Stimulated activated naive CD8-positive, alpha-beta T cell treated with anti-CD3 and anti-CD28 coated beads, Interleukin-15, amount 100 ng/mL, for 72 hours (primary cell): Measurements from ENCODE around the gene GDPD3.
"Not testable (repeated sequence)": the region's sequence is repeated elsewhere in the genome, so short reads cannot be mapped to it uniquely, and the experiment has no call there.

Experiments
- ATAC-seq: fragments of 150-1000 bp; cut with Tn5 transposase; 2 replicates; pipeline ENCODE4 v1.10.0; 2021; ENCODE audit warnings: mild to moderate bottlenecking, moderate library complexity
- DNase-seq, 2 donors: peaks; one replicate each; pipeline ENCODE4 v3.0.0; 2021 to 2022
- H3K27ac Mint-ChIP-seq, 2 donors: one replicate each; pipeline ENCODE4 v1.8.0; 2022; ENCODE audit warnings: mild to moderate bottlenecking in 2 of 2, mixed read lengths in 2 of 2, moderate library complexity in 2 of 2
- H3K27me3 Mint-ChIP-seq: one replicate; pipeline ENCODE4 v1.8.0; 2022; ENCODE audit warnings: mixed read lengths
- H3K4me1 Mint-ChIP-seq: one replicate; pipeline ENCODE4 v1.8.0; 2022; ENCODE audit warnings: mild to moderate bottlenecking, mixed read lengths
- H3K4me3 Mint-ChIP-seq, 2 donors: one replicate each; pipeline ENCODE4 v1.8.0; 2022; ENCODE audit warnings: mild to moderate bottlenecking in 2 of 2, mixed read lengths in 2 of 2, moderate library complexity in 1 of 2
- H3K9me3 Mint-ChIP-seq, 2 donors: one replicate each; pipeline ENCODE4 v1.8.0; 2022; ENCODE audit warnings: mixed read lengths in 2 of 2

The GDPD3 gene

DNA sequence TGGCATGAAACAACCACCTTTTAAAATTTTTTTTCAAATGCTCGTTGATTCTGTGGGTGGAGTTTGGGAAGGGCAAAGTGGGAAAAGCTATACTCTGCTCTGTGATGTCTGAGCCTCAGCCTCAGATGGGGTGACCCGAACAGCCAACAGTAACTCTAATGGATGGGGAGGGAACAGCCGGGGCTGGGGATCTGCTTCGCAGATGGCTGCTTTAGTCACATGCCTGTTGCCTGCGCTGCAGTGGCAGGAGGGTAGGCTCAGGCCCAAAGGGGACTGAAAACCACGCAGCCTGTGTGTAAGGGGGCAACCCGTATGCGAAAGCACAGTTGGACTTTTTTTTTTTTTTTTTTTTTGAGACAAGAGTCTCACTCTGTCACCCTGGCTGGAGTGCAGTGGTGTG is 24.6 kb upstream of the GDPD3 start:
- DNase-seq: no peak
- H3K4me3 Mint-ChIP-seq: no peak overlapping the region
- no peaks in the 10 kb centered on the region for H3K9me3 Mint-ChIP-seq
- no peak overlapping the region for H3K27ac Mint-ChIP-seq
- H3K4me1 Mint-ChIP-seq: peaks cover 26% of the 10 kb centered on the region
- H3K27me3 Mint-ChIP-seq: no peaks in the 10 kb centered on the region
- no peak for ATAC-seq

DNA sequence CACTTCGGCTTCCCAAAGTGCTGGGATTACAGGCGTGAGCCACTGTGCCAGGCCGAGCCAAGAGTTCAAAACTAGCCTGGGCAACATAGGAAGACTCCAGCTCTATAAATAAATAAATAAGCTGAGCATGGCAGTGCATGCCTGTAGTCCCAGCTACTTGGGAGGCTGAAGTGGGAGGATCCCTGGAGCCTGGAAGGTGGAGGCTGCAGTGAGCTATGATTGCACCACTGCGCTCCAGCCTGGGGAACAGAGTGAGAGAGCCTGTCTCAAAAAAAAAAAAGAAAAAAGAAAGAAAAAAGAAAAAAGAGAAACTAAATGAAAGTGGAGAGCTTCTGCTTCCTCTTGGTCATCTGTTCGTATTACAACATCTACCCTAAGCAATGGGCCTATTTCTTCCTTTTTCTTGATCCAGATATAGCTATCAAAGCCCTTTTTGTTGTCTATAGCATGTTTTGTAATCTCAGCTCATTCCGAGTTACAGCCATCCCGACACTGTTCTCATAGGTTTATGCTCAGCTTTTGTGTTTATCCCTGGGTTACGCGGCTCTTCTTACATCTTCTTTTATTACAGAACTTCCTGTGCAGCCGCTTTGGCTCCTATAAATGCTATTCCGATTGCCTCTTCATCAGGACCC is 23.8 kb upstream of the GDPD3 start:
- no peak overlapping the region for H3K27ac Mint-ChIP-seq
- no peaks in the 10 kb centered on the region for H3K9me3 Mint-ChIP-seq
- DNase-seq: no peak
- peaks cover 22% of the 10 kb centered on the region for H3K4me1 Mint-ChIP-seq
- no peak overlapping the region for H3K4me3 Mint-ChIP-seq
- H3K27me3 Mint-ChIP-seq: no peaks in the 10 kb centered on the region
- ATAC-seq: no peak

- no peak for ATAC-seq
- Mint-ChIP-seq H3K4me3 (no peak overlapping the region), H3K27me3 (no peaks in the 10 kb centered on the region), H3K27ac (no peak overlapping the region), H3K4me1 (no peaks in the 10 kb centered on the region), H3K9me3 (no peaks in the 10 kb centered on the region)
- DNase-seq: no peak
These were observed 19.3 kb upstream of the GDPD3 start for GRCh38 chr16:30132591-30132990.

- DNase-seq (no peak), ATAC-seq (no peak)
- no peak overlapping the region for H3K27ac Mint-ChIP-seq
- H3K9me3 Mint-ChIP-seq: no peaks in the 10 kb centered on the region
- no peaks in the 10 kb centered on the region for H3K4me1 Mint-ChIP-seq
- H3K27me3 Mint-ChIP-seq: no peaks in the 10 kb centered on the region
- H3K4me3 Mint-ChIP-seq: no peak overlapping the region
These were observed 18.6 kb upstream of the GDPD3 start for GRCh38 chr16:30131869-30132475.

DNA sequence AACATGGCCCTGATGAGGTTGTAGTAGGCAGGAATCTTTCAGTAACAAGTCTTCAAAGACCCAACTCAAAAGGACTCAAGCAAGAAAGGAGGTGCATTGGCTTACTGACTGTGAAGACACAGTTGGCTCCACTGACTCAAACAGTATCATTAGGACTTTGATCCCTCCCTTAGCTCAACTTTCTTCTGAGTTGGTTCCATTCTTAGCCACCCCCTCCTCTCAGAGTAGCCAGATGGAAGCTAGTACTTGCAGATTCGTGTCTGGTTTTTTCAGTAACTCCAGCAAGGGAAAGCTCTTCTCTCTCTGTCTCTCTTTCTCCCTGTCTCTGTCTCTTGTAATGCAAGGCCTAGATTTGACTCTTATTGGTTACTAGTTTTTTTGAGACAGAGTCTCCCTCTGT is 14.7 kb upstream of the GDPD3 start:
- ATAC-seq: no peak
- H3K27ac Mint-ChIP-seq: no peak overlapping the region
- DNase-seq: no peak
- no peaks in the 10 kb centered on the region for H3K9me3 Mint-ChIP-seq
- H3K4me3 Mint-ChIP-seq: no peak overlapping the region
- H3K4me1 Mint-ChIP-seq: peaks cover 7% of the 10 kb centered on the region
- H3K27me3 Mint-ChIP-seq: no peaks in the 10 kb centered on the region

DNA sequence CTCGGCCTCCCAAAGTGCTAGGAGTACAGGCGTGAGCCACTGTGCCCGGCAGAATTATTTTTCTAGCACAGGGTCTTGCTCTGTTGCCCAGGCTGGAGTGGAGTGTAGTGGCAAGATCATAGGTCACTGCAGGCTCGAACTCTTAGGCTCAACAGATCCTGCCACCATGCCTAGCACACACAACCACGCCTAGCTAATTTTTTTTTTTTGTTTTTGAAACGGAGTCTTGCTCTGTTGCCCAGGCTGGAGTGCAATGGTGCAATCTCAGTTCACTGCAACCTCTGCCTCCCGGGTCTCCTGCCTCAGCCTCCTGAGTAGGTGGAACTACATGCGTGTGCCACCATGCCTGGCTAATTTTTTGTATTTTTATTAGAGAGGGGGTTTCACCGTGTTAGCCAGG is 12.4 kb upstream of the GDPD3 start:
- H3K27me3 Mint-ChIP-seq, H3K27ac Mint-ChIP-seq, H3K9me3 Mint-ChIP-seq, H3K4me3 Mint-ChIP-seq, DNase-seq, ATAC-seq: not testable (repeated sequence)
- H3K4me1 Mint-ChIP-seq: peaks cover 28% of the 10 kb centered on the region

DNA sequence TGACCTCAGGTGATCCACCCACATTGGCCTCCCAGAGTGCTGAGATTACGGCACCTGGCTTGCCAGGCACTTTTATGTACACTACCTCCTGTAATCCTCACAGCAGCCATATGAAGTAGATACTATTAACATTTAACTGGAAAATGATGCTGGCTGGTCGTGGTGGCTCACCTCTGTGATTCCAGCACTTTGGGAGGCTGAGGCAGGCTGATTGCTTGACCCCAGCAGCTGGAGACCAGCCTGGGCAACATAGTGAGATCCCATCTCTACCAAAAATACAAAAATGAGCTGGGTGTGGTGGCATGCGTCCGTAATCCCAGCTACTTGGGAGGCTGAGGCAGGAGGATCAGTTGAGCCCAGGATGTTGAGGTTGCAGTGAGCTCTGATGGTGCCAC is 11.6 kb upstream of the GDPD3 start:
- no peaks in the 10 kb centered on the region for H3K9me3 Mint-ChIP-seq
- H3K4me1 Mint-ChIP-seq: peaks cover 35% of the 10 kb centered on the region

DNA sequence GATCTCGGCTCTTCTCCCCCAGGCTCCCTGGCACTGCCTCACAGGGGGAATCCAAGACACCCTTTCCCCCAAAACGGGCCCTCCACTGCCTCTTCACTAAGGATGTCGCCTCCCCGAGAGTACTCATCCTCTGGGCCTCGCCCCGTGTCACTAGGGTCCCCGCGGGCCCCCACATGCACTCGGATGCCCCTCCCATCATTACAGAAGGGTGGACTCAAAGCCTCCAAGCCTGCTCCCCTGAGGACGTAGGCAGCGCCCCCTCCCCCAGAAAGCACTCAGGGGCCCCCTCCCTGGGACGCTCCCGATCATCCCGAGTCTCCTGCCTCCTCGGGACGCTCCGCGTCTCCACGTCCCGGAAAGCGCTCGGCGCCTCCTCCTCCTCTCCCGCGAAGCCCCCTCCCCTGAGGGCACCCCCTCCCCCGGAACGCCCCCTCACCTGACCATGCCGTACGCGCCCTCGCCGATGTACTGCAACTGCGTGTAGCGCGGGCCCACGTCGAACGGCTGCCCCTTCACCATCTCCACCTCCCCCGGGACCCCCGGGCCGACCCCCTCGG is 9.3 kb upstream of the GDPD3 start:
- Mint-ChIP-seq H3K9me3 (no peaks in the 10 kb centered on the region), H3K4me1 (peaks cover 43% of the 10 kb centered on the region), H3K4me3 (peak overlapping the region; percentile 90 to 91), H3K27ac (peak overlapping the region; percentile 93 to 97), H3K27me3 (no peaks in the 10 kb centered on the region)
- ATAC-seq (peak; percentile 49), DNase-seq (peak in 1 of 2 donors; percentile 23)

More for the DNA sequence above, 11.6 kb upstream of the GDPD3 start:
- ATAC-seq (no peak), DNase-seq (no peak)
- Mint-ChIP-seq H3K27ac (no peak overlapping the region), H3K4me3 (no peak overlapping the region), H3K27me3 (no peaks in the 10 kb centered on the region)

GRCh38 chr16:30121741-30122571 is 8.6 kb upstream of the GDPD3 start:
- Mint-ChIP-seq H3K4me1 (peaks cover 43% of the 10 kb centered on the region), H3K9me3 (no peaks in the 10 kb centered on the region), H3K27ac (peak overlapping the region; percentile 63 to 90), H3K27me3 (no peaks in the 10 kb centered on the region), H3K4me3 (peak overlapping the region; percentile 90 to 91)
- no peak for ATAC-seq
- DNase-seq: no peak

- Mint-ChIP-seq H3K27me3 (no peaks in the 10 kb centered on the region), H3K27ac (no peak overlapping the region), H3K4me1 (peaks cover 46% of the 10 kb centered on the region), H3K9me3 (no peaks in the 10 kb centered on the region), H3K4me3 (peak overlapping the region in 1 of 2 donors; percentile 8)
- ATAC-seq (no peak), DNase-seq (no peak)
These were observed 7.2 kb upstream of the GDPD3 start for GRCh38 chr16:30120340-30121105.

GRCh38 chr16:30119428-30119827 is 6.1 kb upstream of the GDPD3 start:
- H3K4me3 Mint-ChIP-seq: no peak overlapping the region

GRCh38 chr16:30117768-30118167 is 4.4 kb upstream of the GDPD3 start:
- H3K27ac Mint-ChIP-seq: no peak overlapping the region

More at GRCh38 chr16:30119428-30119827, 6.1 kb upstream of the GDPD3 start:
- H3K9me3 Mint-ChIP-seq: no peaks in the 10 kb centered on the region
- no peak overlapping the region for H3K27ac Mint-ChIP-seq
- no peaks in the 10 kb centered on the region for H3K27me3 Mint-ChIP-seq
- DNase-seq (no peak), ATAC-seq (no peak)
- H3K4me1 Mint-ChIP-seq: peaks cover 55% of the 10 kb centered on the region

GRCh38 chr16:30116291-30117207 is 3.2 kb upstream of the GDPD3 start:
- Mint-ChIP-seq H3K4me1 (peaks cover 50% of the 10 kb centered on the region), H3K27me3 (no peaks in the 10 kb centered on the region), H3K27ac (no peak overlapping the region), H3K4me3 (no peak overlapping the region), H3K9me3 (no peaks in the 10 kb centered on the region)
- DNase-seq (no peak), ATAC-seq (no peak)

More at GRCh38 chr16:30117768-30118167, 4.4 kb upstream of the GDPD3 start:
- H3K4me1 Mint-ChIP-seq: peaks cover 62% of the 10 kb centered on the region
- no peaks in the 10 kb centered on the region for H3K27me3 Mint-ChIP-seq
- H3K4me3 Mint-ChIP-seq: no peak overlapping the region
- H3K9me3 Mint-ChIP-seq: no peaks in the 10 kb centered on the region
- DNase-seq: no peak
- ATAC-seq: no peak

- peak overlapping the region in 1 of 2 donors; percentile 46 for H3K27ac Mint-ChIP-seq
- no peak overlapping the region for H3K4me3 Mint-ChIP-seq
- peaks cover 37% of the 10 kb centered on the region for H3K4me1 Mint-ChIP-seq
- DNase-seq (no peak), ATAC-seq (no peak)
- no peaks in the 10 kb centered on the region for H3K27me3 Mint-ChIP-seq
- H3K9me3 Mint-ChIP-seq: no peaks in the 10 kb centered on the region
These were observed 1.9 kb upstream of the GDPD3 start for GRCh38 chr16:30115238-30115637.
